Chondrocyte (in vitro differentiated cells): Measurements from ENCODE around the gene WDR72. TPM values are rescaled to one million over a fixed set of nuclear protein-coding genes. Genes with fewer than 3 reads are reported as not detected.

Experiments
- DNase-seq: peaks from one replicate; pipeline ENCODE4 v3.0.0; 2021; ENCODE audit warnings: mixed read lengths, low spot score
- H3K27ac Mint-ChIP-seq: one replicate; pipeline ENCODE4 v1.8.0; 2021; ENCODE audit warnings: mild to moderate bottlenecking, moderate library complexity, mixed read lengths; ENCODE audit not compliant: unreplicated experiment
- H3K27me3 Mint-ChIP-seq: 2 replicates; pipeline ENCODE4 v1.8.0; 2021; ENCODE audit warnings: low read depth, mixed read lengths
- H3K36me3 Mint-ChIP-seq: 2 replicates; pipeline ENCODE4 v1.8.0; 2021; ENCODE audit warnings: low read depth, mixed read lengths
- H3K4me1 Mint-ChIP-seq: 2 replicates; pipeline ENCODE4 v1.8.0; 2021; ENCODE audit warnings: low read depth, mild to moderate bottlenecking, mixed read lengths
- H3K4me3 Mint-ChIP-seq: one replicate; pipeline ENCODE4 v1.8.0; 2021; ENCODE audit warnings: mild to moderate bottlenecking, moderate library complexity, mixed read lengths; ENCODE audit not compliant: unreplicated experiment
- H3K9me3 Mint-ChIP-seq: 2 replicates; pipeline ENCODE4 v1.8.0; 2021; ENCODE audit warnings: low read depth, mixed read lengths
- CTCF ChIP-seq: fragments of 200-600 bp; sonication (generic); IDR thresholded peaks from 2 replicates; pipeline ENCODE4 v1.5.0; 2021; ENCODE audit warnings: antibody characterized with exemption, mild to moderate bottlenecking, moderate library complexity
- total RNA-seq: library from RNA; stranded (reverse); gene quantifications from 3 replicates; pipeline ENCODE4 v1.2.1, GENCODE V29; 2021

Gene WDR72
- total RNA-seq, 1 donor from 2014 or later: not detected

- peaks cover 7% of the 10 kb centered on the region for H3K27me3 Mint-ChIP-seq
- no peak for DNase-seq
- no peak overlapping the region for H3K27ac Mint-ChIP-seq
- H3K4me3 Mint-ChIP-seq: no peak overlapping the region
- no peaks in the 10 kb centered on the region for H3K36me3 Mint-ChIP-seq
- no peak for TF ChIP-seq CTCF
- H3K4me1 Mint-ChIP-seq: no peaks in the 10 kb centered on the region
- H3K9me3 Mint-ChIP-seq: no peaks in the 10 kb centered on the region
Observed at GRCh38 chr15:53565721-53566120, 193.7 kb downstream of the WDR72 start.

- Mint-ChIP-seq H3K27me3 (peaks cover 7% of the 10 kb centered on the region), H3K4me1 (no peaks in the 10 kb centered on the region), H3K4me3 (no peak overlapping the region), H3K36me3 (no peaks in the 10 kb centered on the region), H3K9me3 (no peaks in the 10 kb centered on the region), H3K27ac (no peak overlapping the region)
- no peak for DNase-seq
- TF ChIP-seq CTCF: no peak
Observed at GRCh38 chr15:53564647-53565046, 194.8 kb downstream of the WDR72 start.

GRCh38 chr15:53563627-53564026 is 195.8 kb downstream of the WDR72 start:
- no peaks in the 10 kb centered on the region for H3K4me1 Mint-ChIP-seq
- DNase-seq: no peak
- peaks cover 9% of the 10 kb centered on the region for H3K27me3 Mint-ChIP-seq
- H3K27ac Mint-ChIP-seq: no peak overlapping the region
- no peaks in the 10 kb centered on the region for H3K9me3 Mint-ChIP-seq
- no peak overlapping the region for H3K4me3 Mint-ChIP-seq
- TF ChIP-seq CTCF: no peak
- no peaks in the 10 kb centered on the region for H3K36me3 Mint-ChIP-seq

GRCh38 chr15:53559364-53560277 is 199.8 kb downstream of the WDR72 start:
- Mint-ChIP-seq H3K4me3 (no peak overlapping the region), H3K27me3 (peaks cover 6% of the 10 kb centered on the region), H3K9me3 (no peaks in the 10 kb centered on the region), H3K36me3 (no peaks in the 10 kb centered on the region), H3K4me1 (no peaks in the 10 kb centered on the region), H3K27ac (no peak overlapping the region)
- TF ChIP-seq CTCF: no peak
- DNase-seq: no peak

GRCh38 chr15:53558384-53558783 is 201.1 kb downstream of the WDR72 start:
- no peak overlapping the region for H3K27ac Mint-ChIP-seq
- H3K27me3 Mint-ChIP-seq: peaks cover 6% of the 10 kb centered on the region
- no peak for TF ChIP-seq CTCF
- H3K9me3 Mint-ChIP-seq: no peaks in the 10 kb centered on the region
- DNase-seq: no peak
- no peaks in the 10 kb centered on the region for H3K4me1 Mint-ChIP-seq
- no peak overlapping the region for H3K4me3 Mint-ChIP-seq
- H3K36me3 Mint-ChIP-seq: no peaks in the 10 kb centered on the region
